GM21723 (cell line): Measurements from ENCODE around the gene EYA3.
A peak's percentile ranks its signal among the peaks of the same experiment; 100 is the strongest.

Experiments
- ATAC-seq: cut with Tn5 transposase; IDR thresholded peaks from one replicate; pipeline ENCODE4 v1.9.1; 2021; ENCODE audit warnings: mild to moderate bottlenecking, moderate library complexity; ENCODE audit not compliant: unreplicated experiment

Gene EYA3

GRCh38 chr1:27971674-27972073, 116.7 kb downstream of the EYA3 start:
- no peak for ATAC-seq

DNA sequence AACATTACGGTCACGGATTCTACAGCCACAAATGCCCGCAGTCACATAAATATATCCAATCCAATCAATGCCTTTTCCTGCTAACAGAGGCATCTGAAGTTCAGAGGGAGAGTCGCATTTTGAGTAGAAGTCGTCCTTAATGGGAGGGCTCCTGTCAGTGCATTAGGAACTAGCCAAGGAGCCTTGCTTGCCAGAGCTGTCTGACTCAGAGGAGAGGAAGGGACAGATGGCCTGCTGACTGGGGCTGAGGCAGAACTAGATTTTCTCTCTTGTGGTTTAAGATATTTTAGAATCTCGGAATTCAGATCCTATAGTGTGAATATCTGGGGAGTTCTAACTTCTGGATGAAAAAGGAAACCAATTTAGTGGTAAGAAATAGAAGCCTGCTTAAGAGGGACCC, 118.0 kb downstream of the EYA3 start:
- no peak for ATAC-seq

DNA sequence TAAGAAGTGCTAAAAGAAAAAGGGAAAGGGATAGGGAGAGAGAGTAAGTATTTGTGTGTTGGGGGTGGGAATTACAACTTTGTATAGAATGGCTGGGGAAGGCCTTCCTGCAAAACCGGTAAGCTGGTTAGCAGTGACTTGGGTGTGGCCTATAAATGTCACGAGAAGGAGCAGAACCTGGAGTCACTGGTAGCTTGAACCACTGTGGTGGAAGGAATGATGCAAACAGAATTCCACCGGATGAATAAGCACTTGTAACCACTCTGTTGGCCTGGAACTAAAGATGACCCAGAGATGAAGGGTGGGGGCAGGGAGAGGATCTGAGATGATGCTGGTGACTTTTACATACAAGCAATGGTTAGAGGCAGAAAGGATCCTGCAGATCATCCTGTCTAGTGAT, 119.7 kb downstream of the EYA3 start:
- no peak for ATAC-seq

DNA sequence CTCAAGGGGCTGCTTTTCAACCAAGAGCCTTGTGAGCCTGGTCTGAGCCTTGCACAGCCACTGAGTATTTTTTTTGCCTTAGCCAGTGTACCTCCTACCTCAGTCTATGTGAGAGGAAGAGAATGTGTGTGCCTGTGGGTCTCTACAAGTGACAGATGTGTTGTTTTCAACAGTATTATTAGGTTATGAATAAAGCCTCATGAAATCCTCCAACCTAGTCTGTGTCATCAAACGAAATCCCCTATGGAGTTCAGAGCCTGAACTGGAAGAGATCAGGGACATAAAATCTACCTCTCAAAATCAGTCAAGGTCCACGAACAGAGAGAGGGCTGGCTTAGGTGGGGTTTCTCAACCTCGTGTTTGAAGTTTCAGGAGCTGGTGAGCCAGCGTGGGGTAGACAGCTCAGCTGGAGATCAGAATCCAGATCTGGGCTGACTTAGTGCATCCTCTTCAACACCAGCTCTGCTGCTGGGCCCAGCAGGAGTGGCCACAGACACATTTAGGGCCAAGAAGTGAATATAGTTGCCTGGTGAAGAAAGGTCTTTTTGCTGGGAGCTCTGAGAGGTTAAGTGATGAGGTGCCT, 120.4 kb downstream of the EYA3 start:
- no peak for ATAC-seq

DNA sequence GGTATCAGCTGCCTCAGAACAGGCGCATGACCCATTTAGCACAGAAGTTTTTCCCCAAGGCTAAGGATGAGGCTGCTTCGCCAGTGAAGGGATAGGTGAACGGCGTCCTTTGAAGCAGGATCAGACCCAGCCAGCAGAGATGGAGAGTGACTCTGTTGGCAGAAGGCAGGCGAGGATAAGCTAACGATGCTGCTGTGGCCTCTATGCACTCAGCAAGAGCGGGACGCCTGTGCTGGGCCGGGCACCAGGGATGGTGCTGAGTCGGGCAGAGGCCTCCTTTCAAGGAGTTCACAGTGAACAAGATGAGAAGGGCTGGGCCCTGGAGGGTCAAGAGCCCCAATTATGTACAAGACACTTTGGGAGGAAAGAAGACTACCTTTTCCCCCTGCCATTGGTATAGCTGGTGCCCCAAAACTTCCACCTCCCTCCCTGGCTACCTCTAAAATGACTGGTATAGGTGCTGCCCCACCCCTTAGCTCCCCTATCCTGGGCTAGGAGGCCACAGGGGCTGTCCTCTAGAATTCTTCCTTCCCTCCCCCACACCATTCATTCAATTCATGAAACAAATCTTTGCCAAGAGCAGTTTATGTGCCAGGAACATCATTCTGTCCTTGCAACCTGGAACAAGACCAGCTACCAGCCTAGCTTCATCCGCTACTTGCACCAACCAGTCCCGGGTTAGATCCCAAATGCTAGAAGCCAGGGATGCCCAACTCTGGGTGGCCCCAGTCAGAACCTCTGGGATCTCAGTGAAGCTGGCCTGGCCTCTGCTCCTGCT, 121.1 kb downstream of the EYA3 start:
- no peak for ATAC-seq

- ATAC-seq: no peak
Observed at GRCh38 chr1:27966402-27967105, 121.9 kb downstream of the EYA3 start.

- no peak for ATAC-seq
Observed at GRCh38 chr1:27963393-27963792, 125.0 kb downstream of the EYA3 start.

DNA sequence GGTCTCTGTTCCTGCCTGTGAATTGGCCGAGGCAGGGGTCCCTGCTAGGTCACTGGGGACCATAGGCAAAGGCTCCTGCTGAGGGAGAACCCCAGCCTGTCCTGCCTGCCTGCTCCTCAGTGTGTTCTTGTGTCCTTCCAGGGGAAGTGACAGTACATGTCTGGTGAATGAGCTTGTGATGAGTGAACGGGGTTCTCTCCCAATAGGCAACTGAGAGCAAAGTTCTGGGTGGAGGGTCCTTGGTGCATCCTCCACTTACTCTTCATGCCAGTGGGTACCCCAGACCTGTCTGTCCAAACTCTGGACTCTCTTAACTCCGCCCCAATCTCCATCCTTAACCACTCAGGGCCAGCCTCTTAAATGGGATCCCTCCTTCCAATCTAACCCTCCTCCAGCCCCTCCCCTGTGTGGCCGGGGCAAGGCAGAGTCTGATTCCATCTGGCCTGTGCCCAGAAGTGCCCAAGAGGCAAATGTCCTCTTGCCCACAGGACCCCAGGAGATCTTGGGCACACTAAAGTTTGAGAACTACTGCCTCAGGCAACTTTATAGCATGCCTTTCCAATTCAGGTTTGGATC, 126.7 kb downstream of the EYA3 start:
- ATAC-seq: no peak

DNA sequence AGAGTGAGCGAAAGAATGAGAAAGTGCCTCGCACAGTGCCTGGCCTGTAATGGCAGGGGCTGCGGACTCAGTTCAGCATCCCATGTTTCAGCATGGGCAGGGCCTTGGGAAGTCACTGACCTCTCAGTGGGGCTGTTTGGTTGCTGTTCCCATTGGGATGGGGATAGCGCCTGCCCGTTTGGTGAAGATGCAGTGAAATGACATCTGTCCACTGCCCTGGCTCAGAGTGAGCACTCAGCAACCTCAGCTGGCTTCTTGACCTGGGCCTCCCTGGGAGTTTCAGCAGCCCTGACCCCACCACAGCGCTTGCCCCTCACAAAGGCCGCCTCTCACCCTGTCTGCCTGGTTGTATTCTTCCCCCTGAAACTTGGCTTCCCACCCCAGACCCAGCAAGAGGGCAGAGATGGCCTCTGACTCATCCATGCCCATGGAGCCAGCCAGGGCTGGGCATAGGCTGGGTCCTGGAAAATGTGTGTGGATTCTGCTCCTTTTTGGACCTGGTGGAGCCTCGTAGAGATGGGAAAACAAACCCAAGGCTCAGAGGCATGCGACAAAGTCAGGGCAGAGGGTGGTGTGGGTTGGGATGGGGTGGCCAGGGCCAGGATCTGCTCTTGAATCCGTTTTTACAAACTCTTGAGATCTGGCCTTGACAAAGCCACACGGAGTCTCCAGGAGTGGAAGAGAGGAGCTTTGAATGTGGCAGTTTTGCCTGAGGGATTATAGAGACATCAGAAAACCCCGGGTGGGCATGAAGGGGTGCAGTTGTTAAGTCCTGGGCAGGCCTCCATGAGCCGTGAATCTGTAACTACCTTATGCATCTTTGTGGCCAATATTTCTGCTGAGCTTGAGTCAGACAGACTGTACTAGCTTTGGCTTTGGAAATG, 127.4 kb downstream of the EYA3 start:
- ATAC-seq: no peak

GRCh38 chr1:27959792-27960603, 128.4 kb downstream of the EYA3 start, which contains the start of gene XKR8:
TSS of gene XKR8 (plus strand) at chr1:27959973. CDS start at chr1:27960070, 97 bp downstream.
- peak; percentile 87 for ATAC-seq

- ATAC-seq: no peak
Observed at GRCh38 chr1:27958513-27958912, 129.9 kb downstream of the EYA3 start.

DNA sequence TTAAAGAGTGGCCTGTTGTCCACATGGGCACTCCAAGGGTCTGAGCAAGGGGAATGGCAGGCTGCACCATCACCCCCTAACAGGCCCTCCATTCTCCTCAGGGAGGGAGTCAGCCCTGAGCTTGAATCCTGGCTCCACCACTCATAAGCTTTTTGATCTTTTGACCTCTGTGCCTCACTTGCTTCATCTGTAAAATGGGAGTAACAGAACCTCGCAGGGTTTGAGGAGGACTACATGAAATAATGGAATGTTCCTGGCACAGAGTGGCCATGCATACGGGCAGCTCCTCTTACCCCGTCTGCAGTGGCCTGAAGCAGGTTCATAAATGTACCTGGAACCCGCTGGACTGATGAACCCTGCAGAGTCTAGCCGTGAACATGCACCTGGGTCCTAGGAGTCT, 130.8 kb downstream of the EYA3 start:
- ATAC-seq: no peak

GRCh38 chr1:27956761-27957160, 131.6 kb downstream of the EYA3 start:
- ATAC-seq: no peak

DNA sequence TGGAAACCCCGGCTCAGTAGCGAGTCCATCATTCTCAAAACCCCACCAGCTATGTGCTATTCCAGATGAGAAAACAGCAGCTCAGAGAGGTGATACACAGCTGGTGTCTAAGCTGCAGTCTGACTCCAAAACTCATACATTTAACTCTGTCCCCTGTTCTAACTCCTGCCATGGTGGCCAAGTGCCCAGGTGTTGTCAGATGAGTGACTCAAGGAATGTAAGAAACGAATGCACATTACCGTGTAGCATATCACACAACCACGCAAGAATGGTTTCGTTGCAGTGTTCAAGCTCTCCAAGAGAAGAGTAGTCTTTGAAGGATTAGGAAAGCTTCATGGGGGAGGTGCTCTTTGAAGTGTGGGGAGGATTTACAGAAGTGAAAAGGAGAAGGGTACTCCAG, 133.3 kb downstream of the EYA3 start:
- ATAC-seq: no peak

DNA sequence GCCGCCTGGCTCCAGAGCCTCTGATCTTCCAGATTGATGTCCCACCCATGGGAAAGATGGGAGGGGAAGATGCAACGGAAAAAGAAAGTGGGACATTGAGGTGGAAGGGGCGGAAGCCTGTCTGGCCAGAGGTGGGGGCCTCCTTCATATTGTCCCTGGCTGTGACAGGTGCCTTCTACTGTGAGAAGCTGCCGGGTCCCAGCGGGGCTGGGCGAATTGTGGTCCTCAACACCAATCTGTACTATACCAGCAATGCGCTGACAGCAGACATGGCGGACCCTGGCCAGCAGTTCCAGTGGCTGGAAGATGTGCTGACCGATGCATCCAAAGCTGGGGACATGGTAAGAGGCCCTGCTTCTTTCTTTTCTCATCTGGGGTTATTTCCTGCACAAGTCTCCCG, 134.2 kb downstream of the EYA3 start:
- ATAC-seq: no peak

DNA sequence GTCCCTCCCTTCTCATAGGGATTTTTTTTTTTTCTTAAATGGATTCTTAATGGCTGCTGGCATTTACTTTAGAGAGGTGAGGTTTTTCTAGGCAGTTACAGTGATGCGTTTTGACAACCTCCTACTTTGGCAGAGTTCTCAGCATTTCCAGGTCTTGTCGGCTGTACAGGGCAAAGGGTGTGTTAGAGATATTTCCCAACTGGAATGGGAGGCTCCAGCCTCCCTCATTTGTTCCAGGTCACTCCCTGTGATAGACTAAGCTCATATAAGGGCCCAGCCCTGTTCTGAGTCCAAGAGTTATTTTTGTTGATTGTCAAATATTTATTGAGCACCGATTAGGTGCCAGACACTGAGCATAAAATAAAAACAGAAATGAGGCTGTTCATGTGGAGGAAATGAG, 136.3 kb downstream of the EYA3 start:
- ATAC-seq: no peak

GRCh38 chr1:27951396-27951795, 137.0 kb downstream of the EYA3 start:
- no peak for ATAC-seq

DNA sequence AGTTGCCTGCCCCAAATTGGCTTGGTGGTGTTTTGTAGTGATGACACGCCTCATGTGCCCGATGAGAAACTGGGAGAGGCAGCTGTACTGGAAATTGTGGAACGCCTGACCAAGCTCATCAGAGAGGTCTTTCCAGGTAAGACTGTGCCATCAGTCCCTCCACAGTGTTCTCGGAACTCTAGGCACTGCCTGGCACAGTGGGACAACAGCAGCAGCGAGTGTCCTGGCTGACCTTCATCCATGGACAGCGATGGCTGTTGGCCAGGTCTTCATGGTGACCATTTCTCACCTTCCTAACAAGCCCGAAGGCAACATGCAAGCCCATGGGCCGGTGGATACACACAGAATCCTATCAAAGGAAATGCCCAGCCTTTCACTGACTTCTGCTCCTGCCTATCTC, 139.4 kb downstream of the EYA3 start:
- no peak for ATAC-seq

DNA sequence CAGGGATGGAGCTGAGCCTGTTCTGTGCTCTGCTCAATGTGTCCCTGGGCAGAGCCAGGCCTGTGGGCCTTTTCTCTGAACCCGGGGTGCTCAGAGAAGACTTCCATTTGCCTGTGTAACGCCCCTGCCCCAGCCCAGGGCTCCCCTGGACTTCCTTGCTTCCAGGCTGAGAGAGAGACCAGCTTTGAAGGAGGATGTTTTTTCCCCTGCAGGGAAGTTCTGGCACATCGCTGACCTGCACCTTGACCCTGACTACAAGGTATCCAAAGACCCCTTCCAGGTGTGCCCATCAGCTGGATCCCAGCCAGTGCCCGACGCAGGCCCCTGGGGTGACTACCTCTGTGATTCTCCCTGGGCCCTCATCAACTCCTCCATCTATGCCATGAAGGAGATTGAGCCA, 143.4 kb downstream of the EYA3 start:
- ATAC-seq: no peak
